GM12878 (cell line): ENCODE measurements around the gene COL5A1.

Experiments used
- JUND ChIP-seq: IDR thresholded peaks from 2 replicates; pipeline ENCODE4 v1.6.1; 2012; ENCODE audit warnings: low read depth, mild to moderate bottlenecking, low read length, improper control_type of control experiment, moderate library complexity
- MEF2B ChIP-seq: fragments of 450-650 bp; IDR thresholded peaks from 2 replicates; pipeline ENCODE4 v1.6.1; 2018; ENCODE audit warnings: mild to moderate bottlenecking, moderate library complexity; ENCODE audit not compliant: partially characterized antibody, poor library complexity, severe bottlenecking
- POLR2A ChIP-seq: IDR thresholded peaks from 2 replicates; pipeline ENCODE4 v1.6.1; 2011; ENCODE audit warnings: low read depth, mild to moderate bottlenecking, low read length
- POU2F2 ChIP-seq: IDR thresholded peaks from 3 replicates; pipeline ENCODE4 v1.6.1; 2011; ENCODE audit warnings: low read depth, mild to moderate bottlenecking, low read length, borderline replicate concordance
- USF2 ChIP-seq: IDR thresholded peaks from 2 replicates; pipeline ENCODE4 v1.6.1; 2011; ENCODE audit warnings: low read depth, low read length, improper control_type of control experiment, borderline replicate concordance
- TF ChIP-seq, protein P1 (sequence below), 3 experiments: IDR thresholded peaks in 2 of 3; conservative IDR thresholded peaks in 1 of 3; 2 replicates each; pipeline ENCODE4 v1.5.1; 2011; ENCODE audit warnings: low read depth in 3 of 3, low read length in 3 of 3, mild to moderate bottlenecking in 3 of 3, control low read depth in 2 of 3, moderate library complexity in 2 of 3, inconsistent platforms in 1 of 3, mixed read lengths in 1 of 3; ENCODE audit not compliant: control insufficient read depth in 2 of 3, insufficient read depth in 1 of 3; ENCODE audit errors: extremely low read depth in 1 of 3
- TF ChIP-seq, protein P2 (sequence below): IDR thresholded peaks from 2 replicates; pipeline ENCODE4 v1.6.1; 2012; ENCODE audit warnings: low read length, inconsistent platforms
- TF ChIP-seq, protein P3 (sequence below): IDR thresholded peaks from 2 replicates; pipeline ENCODE4 v1.6.1; 2012; ENCODE audit warnings: low read depth, low read length, improper control_type of control experiment

GRCh38 chr9:134728021-134728795 is 86.6 kb downstream of the COL5A1 start:
- no peak for TF ChIP-seq MEF2B
- TF ChIP-seq, protein P1, sequence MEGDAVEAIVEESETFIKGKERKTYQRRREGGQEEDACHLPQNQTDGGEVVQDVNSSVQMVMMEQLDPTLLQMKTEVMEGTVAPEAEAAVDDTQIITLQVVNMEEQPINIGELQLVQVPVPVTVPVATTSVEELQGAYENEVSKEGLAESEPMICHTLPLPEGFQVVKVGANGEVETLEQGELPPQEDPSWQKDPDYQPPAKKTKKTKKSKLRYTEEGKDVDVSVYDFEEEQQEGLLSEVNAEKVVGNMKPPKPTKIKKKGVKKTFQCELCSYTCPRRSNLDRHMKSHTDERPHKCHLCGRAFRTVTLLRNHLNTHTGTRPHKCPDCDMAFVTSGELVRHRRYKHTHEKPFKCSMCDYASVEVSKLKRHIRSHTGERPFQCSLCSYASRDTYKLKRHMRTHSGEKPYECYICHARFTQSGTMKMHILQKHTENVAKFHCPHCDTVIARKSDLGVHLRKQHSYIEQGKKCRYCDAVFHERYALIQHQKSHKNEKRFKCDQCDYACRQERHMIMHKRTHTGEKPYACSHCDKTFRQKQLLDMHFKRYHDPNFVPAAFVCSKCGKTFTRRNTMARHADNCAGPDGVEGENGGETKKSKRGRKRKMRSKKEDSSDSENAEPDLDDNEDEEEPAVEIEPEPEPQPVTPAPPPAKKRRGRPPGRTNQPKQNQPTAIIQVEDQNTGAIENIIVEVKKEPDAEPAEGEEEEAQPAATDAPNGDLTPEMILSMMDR (IDR thresholded peaks at IDR 0.05 in 2 of 3, conservative IDR thresholded peaks at IDR 0.05 in 1 of 3; ENCODE audit: control insufficient read depth in 2 of 3, extremely low read depth in 1 of 3, insufficient read depth in 1 of 3, low read depth in 3 of 3, low read length in 3 of 3): no peak
- TF ChIP-seq POU2F2: no peak
- TF ChIP-seq, protein P2, sequence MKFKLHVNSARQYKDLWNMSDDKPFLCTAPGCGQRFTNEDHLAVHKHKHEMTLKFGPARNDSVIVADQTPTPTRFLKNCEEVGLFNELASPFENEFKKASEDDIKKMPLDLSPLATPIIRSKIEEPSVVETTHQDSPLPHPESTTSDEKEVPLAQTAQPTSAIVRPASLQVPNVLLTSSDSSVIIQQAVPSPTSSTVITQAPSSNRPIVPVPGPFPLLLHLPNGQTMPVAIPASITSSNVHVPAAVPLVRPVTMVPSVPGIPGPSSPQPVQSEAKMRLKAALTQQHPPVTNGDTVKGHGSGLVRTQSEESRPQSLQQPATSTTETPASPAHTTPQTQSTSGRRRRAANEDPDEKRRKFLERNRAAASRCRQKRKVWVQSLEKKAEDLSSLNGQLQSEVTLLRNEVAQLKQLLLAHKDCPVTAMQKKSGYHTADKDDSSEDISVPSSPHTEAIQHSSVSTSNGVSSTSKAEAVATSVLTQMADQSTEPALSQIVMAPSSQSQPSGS: no peak
- TF ChIP-seq JUND: no peak
- TF ChIP-seq, protein P3, sequence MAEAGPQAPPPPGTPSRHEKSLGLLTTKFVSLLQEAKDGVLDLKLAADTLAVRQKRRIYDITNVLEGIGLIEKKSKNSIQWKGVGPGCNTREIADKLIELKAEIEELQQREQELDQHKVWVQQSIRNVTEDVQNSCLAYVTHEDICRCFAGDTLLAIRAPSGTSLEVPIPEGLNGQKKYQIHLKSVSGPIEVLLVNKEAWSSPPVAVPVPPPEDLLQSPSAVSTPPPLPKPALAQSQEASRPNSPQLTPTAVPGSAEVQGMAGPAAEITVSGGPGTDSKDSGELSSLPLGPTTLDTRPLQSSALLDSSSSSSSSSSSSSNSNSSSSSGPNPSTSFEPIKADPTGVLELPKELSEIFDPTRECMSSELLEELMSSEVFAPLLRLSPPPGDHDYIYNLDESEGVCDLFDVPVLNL: no peak
- no peak for TF ChIP-seq USF2
- no peak for TF ChIP-seq POLR2A
